SU-DHL-6 (cell line): ENCODE data around the gene RPLP1.

Experiments
- H2AFZ ChIP-seq: fragments of 200-600 bp; sonication (generic); 2 replicates; pipeline ENCODE4 v1.6.1; 2014; ENCODE audit warnings: low read depth, mild to moderate bottlenecking, moderate library complexity, mixed read lengths, antibody characterized with exemption, low read length; ENCODE audit not compliant: severe bottlenecking
- H3F3A ChIP-seq: fragments of 200-600 bp; shearing (Covaris generic); 2 replicates; pipeline ENCODE4 v1.6.0; 2016; ENCODE audit warnings: antibody characterized with exemption, mild to moderate bottlenecking; ENCODE audit not compliant: insufficient read depth
- H3K27ac ChIP-seq: fragments of 200-600 bp; sonication (generic); 2 replicates; pipeline ENCODE4 v1.5.1; 2016; ENCODE audit warnings: low read depth, mild to moderate bottlenecking, low read length, moderate library complexity, mixed read lengths
- H3K27me3 ChIP-seq: fragments of 200-600 bp; sonication (generic), shearing (Covaris generic); 2 replicates; pipeline ENCODE4 v1.6.0; 2014; ENCODE audit warnings: mild to moderate bottlenecking, low read length
- H3K36me3 ChIP-seq: fragments of 200-600 bp; sonication (generic); 2 replicates; pipeline ENCODE4 v1.6.1; 2014; ENCODE audit warnings: mild to moderate bottlenecking, low read length, mixed read lengths
- H3K4me2 ChIP-seq: fragments of 300-600, 200-600 bp; shearing (Covaris generic), sonication (generic); 2 replicates; pipeline ENCODE4 v1.6.0; 2014; ENCODE audit warnings: low read length, low read depth, mild to moderate bottlenecking; ENCODE audit not compliant: poor library complexity, severe bottlenecking
- H3K4me3 ChIP-seq: fragments of 200-600 bp; sonication (generic); 2 replicates; pipeline ENCODE4 v1.5.1; 2014; ENCODE audit warnings: antibody characterized with exemption, low read length, mild to moderate bottlenecking, mixed read lengths; ENCODE audit not compliant: insufficient read depth, poor library complexity, severe bottlenecking
- H3K79me2 ChIP-seq: fragments of 200-600 bp; sonication (generic); 2 replicates; pipeline ENCODE4 v1.6.1; 2014; ENCODE audit warnings: mild to moderate bottlenecking, low read length, moderate library complexity; ENCODE audit not compliant: insufficient read depth
- H3K9ac ChIP-seq: fragments of 200-600 bp; sonication (generic); 2 replicates; pipeline ENCODE4 v1.7.0; 2014; ENCODE audit warnings: mild to moderate bottlenecking, low read length
- H3K9me2 ChIP-seq: fragments of 200-600 bp; sonication (generic); replicated peaks from 2 replicates; pipeline ENCODE4 v1.6.1; 2014; ENCODE audit warnings: low read length; ENCODE audit not compliant: insufficient read depth
- H3K9me3 ChIP-seq: fragments of 200-600 bp; sonication (generic); 2 replicates; pipeline ENCODE4 v1.6.1; 2014; ENCODE audit warnings: low read length, mixed read lengths; ENCODE audit not compliant: insufficient read depth
- H4K20me1 ChIP-seq: fragments of 200-600 bp; sonication (generic); 2 replicates; pipeline ENCODE4 v1.6.1; 2014; ENCODE audit warnings: low read depth, mild to moderate bottlenecking, antibody characterized with exemption, low read length, moderate library complexity, mixed read lengths
- EZH2phosphoT487 ChIP-seq: fragments of 200-600 bp; sonication (generic), shearing (Covaris generic); conservative IDR thresholded peaks from 2 replicates; pipeline ENCODE4 v1.6.1; 2018; ENCODE audit warnings: mild to moderate bottlenecking, antibody characterized with exemption, low read length, moderate library complexity, mixed read lengths
- TF ChIP-seq, protein P1 (sequence below): fragments of 200-600 bp; sonication (generic); IDR thresholded peaks from one replicate; pipeline ENCODE4 v1.5.1; 2017; ENCODE audit warnings: antibody characterized with exemption, mild to moderate bottlenecking, low read length, moderate library complexity; ENCODE audit not compliant: insufficient read depth, poor library complexity, severe bottlenecking

The RPLP1 gene

DNA sequence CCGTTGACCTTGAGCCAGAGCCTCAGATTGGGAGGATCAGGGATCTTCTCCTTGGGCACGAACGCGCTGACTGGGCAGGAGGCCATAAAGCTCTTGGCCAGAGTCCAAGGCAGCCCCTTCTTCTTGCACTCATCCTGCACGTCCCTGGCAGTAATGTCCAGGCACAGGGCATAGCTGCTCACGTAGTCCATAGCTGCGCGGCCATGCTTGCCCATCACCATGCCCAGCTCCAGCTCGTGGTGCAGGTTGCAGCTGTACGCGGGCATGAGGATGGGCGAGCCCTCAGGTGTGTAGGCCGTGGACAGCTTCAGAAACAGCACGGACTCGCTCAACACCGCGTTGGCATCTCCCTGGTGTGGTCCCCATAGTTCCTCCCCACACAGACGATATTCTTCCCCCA lies 17.9 kb upstream of the RPLP1 start:
- H3K9ac ChIP-seq = no peak overlapping the region
- peaks cover 56% of the 10 kb centered on the region for H3K36me3 ChIP-seq
- TF ChIP-seq, protein P1, sequence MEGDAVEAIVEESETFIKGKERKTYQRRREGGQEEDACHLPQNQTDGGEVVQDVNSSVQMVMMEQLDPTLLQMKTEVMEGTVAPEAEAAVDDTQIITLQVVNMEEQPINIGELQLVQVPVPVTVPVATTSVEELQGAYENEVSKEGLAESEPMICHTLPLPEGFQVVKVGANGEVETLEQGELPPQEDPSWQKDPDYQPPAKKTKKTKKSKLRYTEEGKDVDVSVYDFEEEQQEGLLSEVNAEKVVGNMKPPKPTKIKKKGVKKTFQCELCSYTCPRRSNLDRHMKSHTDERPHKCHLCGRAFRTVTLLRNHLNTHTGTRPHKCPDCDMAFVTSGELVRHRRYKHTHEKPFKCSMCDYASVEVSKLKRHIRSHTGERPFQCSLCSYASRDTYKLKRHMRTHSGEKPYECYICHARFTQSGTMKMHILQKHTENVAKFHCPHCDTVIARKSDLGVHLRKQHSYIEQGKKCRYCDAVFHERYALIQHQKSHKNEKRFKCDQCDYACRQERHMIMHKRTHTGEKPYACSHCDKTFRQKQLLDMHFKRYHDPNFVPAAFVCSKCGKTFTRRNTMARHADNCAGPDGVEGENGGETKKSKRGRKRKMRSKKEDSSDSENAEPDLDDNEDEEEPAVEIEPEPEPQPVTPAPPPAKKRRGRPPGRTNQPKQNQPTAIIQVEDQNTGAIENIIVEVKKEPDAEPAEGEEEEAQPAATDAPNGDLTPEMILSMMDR = no peak
- TF ChIP-seq EZH2phosphoT487 = no peak
- no peaks in the 10 kb centered on the region for H3K79me2 ChIP-seq
- H2AFZ ChIP-seq = no peak overlapping the region
- no peak overlapping the region for H3K27ac ChIP-seq
- 0 out of 2 replicates have a peak, but pooled peaks cover 5% of the 10 kb centered on the region for H3F3A ChIP-seq
- no peaks in the 10 kb centered on the region for H3K9me3 ChIP-seq
- H4K20me1 ChIP-seq = no peaks in the 10 kb centered on the region
- no peak overlapping the region for H3K4me3 ChIP-seq
- no peak overlapping the region for H3K4me2 ChIP-seq
- H3K9me2 ChIP-seq = no peaks in the 10 kb centered on the region
- no peaks in the 10 kb centered on the region for H3K27me3 ChIP-seq

DNA sequence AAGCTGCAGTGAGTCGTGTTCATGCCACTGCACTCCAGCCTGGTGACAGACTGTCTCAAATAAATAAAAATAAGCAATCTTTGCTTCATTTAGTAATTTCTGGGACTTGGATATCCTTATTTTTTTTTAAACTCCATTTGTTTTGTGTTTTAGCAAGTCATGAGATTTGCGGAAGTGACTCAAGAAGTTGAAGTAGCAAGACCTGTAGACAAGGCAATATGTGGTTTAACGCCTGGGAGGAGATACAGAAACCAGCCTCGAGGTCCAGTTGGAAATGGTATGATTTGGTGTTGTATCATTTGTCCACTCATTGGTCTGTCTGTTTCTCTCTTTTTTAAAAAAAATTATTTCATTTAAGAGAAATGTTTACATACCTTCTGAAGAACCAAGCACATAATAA lies 16.6 kb upstream of the RPLP1 start:
- Histone ChIP-seq H3K4me2 (no peak overlapping the region), H3K79me2 (no peaks in the 10 kb centered on the region), H3K4me3 (no peak overlapping the region), H3K27ac (no peak overlapping the region), H3K9ac (no peak overlapping the region), H3K9me2 (no peaks in the 10 kb centered on the region), H3K27me3 (no peaks in the 10 kb centered on the region), H3F3A (0 out of 2 replicates have a peak, but pooled peaks cover 5% of the 10 kb centered on the region), H4K20me1 (no peaks in the 10 kb centered on the region), H3K36me3 (peaks cover 60% of the 10 kb centered on the region), H3K9me3 (no peaks in the 10 kb centered on the region), H2AFZ (no peak overlapping the region)
- TF ChIP-seq EZH2phosphoT487 = no peak
- TF ChIP-seq, protein P1 = no peak

DNA sequence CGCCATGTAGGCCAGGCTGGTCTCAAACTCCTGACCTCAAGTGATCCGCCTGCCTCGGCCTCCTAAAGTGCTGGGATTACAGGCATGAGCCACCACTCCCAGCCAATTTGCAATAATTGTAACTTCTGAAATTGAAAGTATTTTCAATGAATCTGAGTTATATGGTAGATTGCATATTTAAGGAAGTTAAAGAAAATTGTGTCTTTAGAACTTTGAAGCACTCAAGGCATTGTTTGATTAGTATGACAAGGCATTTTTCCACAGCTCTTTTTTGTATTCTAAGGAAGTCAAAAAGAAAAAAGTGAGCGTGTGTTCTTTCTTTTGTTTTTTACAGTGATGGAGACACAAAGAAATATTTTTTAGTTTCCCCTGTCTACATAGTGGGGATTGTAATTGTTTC lies 15.7 kb upstream of the RPLP1 start:
- Histone ChIP-seq H3K4me3 (no peak overlapping the region), H4K20me1 (no peaks in the 10 kb centered on the region), H3K79me2 (no peaks in the 10 kb centered on the region), H3K9me2 (no peaks in the 10 kb centered on the region), H3K36me3 (peaks cover 65% of the 10 kb centered on the region), H3K9ac (no peak overlapping the region), H3K27ac (no peak overlapping the region), H3K9me3 (no peaks in the 10 kb centered on the region), H3K27me3 (no peaks in the 10 kb centered on the region), H3F3A (0 out of 2 replicates have a peak, but pooled peaks cover 5% of the 10 kb centered on the region), H2AFZ (no peak overlapping the region), H3K4me2 (no peak overlapping the region)
- TF ChIP-seq, protein P1 = no peak
- no peak for TF ChIP-seq EZH2phosphoT487
